HEK293 (cell line): Measurements from ENCODE around the gene PADI2.

Experiments used
- CTCF ChIA-PET: fragments of 350-600 bp; formaldehyde crosslinking; extraction: SDS; loops from one replicate; lab custom pipeline; 2021; ENCODE audit warnings: antibody characterized with exemption; lab: Yijun Ruan, JAX
- POLR2A ChIA-PET: fragments of 300-600 bp; formaldehyde crosslinking; extraction: SDS; loops from one replicate; lab custom pipeline; 2020; ENCODE audit warnings: antibody characterized with exemption, inconsistent platforms; lab: Yijun Ruan, JAX
- H3K27ac ChIP-seq: fragments of 200-500 bp; sonication (Bioruptor generic); 2 replicates; pipeline ENCODE4 v1.5.1; 2014; ENCODE audit warnings: low read depth, low read length, control low read depth, inconsistent platforms; ENCODE audit errors: extremely low read depth
- H3K36me3 ChIP-seq, 2 experiments: fragments of 200-500 bp in 1 of 2; sonication (Bioruptor generic) in 1 of 2; 1 replicate in 1 of 2; 2 replicates in 1 of 2; pipeline ENCODE4 v1.5.1; 2014 to 2017; ENCODE audit warnings: inconsistent platforms in 2 of 2, low read length in 2 of 2; ENCODE audit not compliant: control insufficient read depth in 2 of 2, insufficient read depth in 1 of 2
- H3K4me1 ChIP-seq: fragments of 200-500 bp; sonication (Bioruptor generic); 2 replicates; pipeline ENCODE4 v1.5.1; 2014; ENCODE audit warnings: mild to moderate bottlenecking, low read length, inconsistent platforms; ENCODE audit not compliant: control insufficient read depth, insufficient read depth
- H3K4me3 ChIP-seq: 2 replicates; pipeline ENCODE4 v1.5.1; 2011; ENCODE audit warnings: low read depth, mild to moderate bottlenecking, control low read depth, low read length, moderate library complexity
- H3K9me3 ChIP-seq: fragments of 200-500 bp; sonication (Bioruptor generic); 2 replicates; pipeline ENCODE4 v1.5.1; 2014; ENCODE audit warnings: low read depth, low read length, inconsistent platforms; ENCODE audit not compliant: control insufficient read depth, insufficient read depth
- KLF1 ChIP-seq: fragments of 450-650 bp; formaldehyde crosslinking; IDR thresholded peaks from 2 replicates; pipeline ENCODE4 v1.5.1; 2016; ENCODE audit warnings: missing biosample characterization, missing genetic modification characterization
- MEIS1 ChIP-seq: sonication (generic); formaldehyde crosslinking; IDR thresholded peaks from 2 replicates; pipeline ENCODE4 v1.8.1; 2022; ENCODE audit warnings: missing genetic modification reagents, mild to moderate bottlenecking, borderline replicate concordance
- PATZ1 ChIP-seq: fragments of 450-650 bp; formaldehyde crosslinking; IDR thresholded peaks from 2 replicates; pipeline ENCODE4 v1.5.1; 2016; ENCODE audit warnings: missing biosample characterization, missing genetic modification characterization
- REST ChIP-seq: fragments of 450-650 bp; formaldehyde crosslinking; IDR thresholded peaks from 2 replicates; pipeline ENCODE4 v1.5.1; 2016; ENCODE audit warnings: missing biosample characterization, missing genetic modification characterization
- TCF7L2 ChIP-seq: IDR thresholded peaks from 2 replicates; pipeline ENCODE4 v1.6.1; 2011; ENCODE audit warnings: low read depth, mild to moderate bottlenecking, inconsistent platforms, low read length, moderate library complexity, borderline replicate concordance
- ZBTB48 ChIP-seq: fragments of 450-650 bp; formaldehyde crosslinking; IDR thresholded peaks from 2 replicates; pipeline ENCODE4 v1.5.1; 2016; ENCODE audit warnings: missing biosample characterization, missing genetic modification characterization
- ZFP3 ChIP-seq: fragments of 450-650 bp; formaldehyde crosslinking; IDR thresholded peaks from 2 replicates; pipeline ENCODE4 v1.5.1; 2016; ENCODE audit warnings: low read depth, missing biosample characterization, missing genetic modification characterization
- ZNF121 ChIP-seq: fragments of 450-650 bp; formaldehyde crosslinking; IDR thresholded peaks from 2 replicates; pipeline ENCODE4 v1.5.1; 2016; ENCODE audit warnings: missing biosample characterization, missing genetic modification characterization
- ZNF133 ChIP-seq: fragments of 450-650 bp; formaldehyde crosslinking; IDR thresholded peaks from 2 replicates; pipeline ENCODE4 v1.5.1; 2016; ENCODE audit warnings: missing biosample characterization, missing genetic modification characterization
- ZNF18 ChIP-seq: fragments of 450-650 bp; formaldehyde crosslinking; IDR thresholded peaks from 2 replicates; pipeline ENCODE4 v1.5.1; 2016; ENCODE audit warnings: missing biosample characterization, missing genetic modification characterization
- ZNF354C ChIP-seq: fragments of 450-650 bp; formaldehyde crosslinking; IDR thresholded peaks from 2 replicates; pipeline ENCODE4 v1.5.1; 2016; ENCODE audit warnings: missing biosample characterization, missing genetic modification characterization, low read depth, borderline replicate concordance
- ZNF426 ChIP-seq: fragments of 450-650 bp; formaldehyde crosslinking; IDR thresholded peaks from 2 replicates; pipeline ENCODE4 v1.5.1; 2017; ENCODE audit warnings: missing biosample characterization, missing genetic modification characterization, mild to moderate bottlenecking, inconsistent platforms, moderate library complexity
- ZNF548 ChIP-seq: fragments of 450-650 bp; formaldehyde crosslinking; IDR thresholded peaks from 2 replicates; pipeline ENCODE4 v1.5.1; 2016; ENCODE audit warnings: missing biosample characterization, missing genetic modification characterization
- ZNF585B ChIP-seq: fragments of 450-650 bp; formaldehyde crosslinking; IDR thresholded peaks from 2 replicates; pipeline ENCODE4 v1.5.1; 2016; ENCODE audit warnings: missing biosample characterization, missing genetic modification characterization
- ZNF623 ChIP-seq: fragments of 450-650 bp; formaldehyde crosslinking; IDR thresholded peaks from 2 replicates; pipeline ENCODE4 v1.5.1; 2016; ENCODE audit warnings: missing biosample characterization, missing genetic modification characterization
- ZNF701 ChIP-seq: fragments of 450-650 bp; formaldehyde crosslinking; IDR thresholded peaks from 2 replicates; pipeline ENCODE4 v1.5.1; 2016; ENCODE audit warnings: missing biosample characterization, missing genetic modification characterization
- ZSCAN16 ChIP-seq: fragments of 450-650 bp; formaldehyde crosslinking; IDR thresholded peaks from 2 replicates; pipeline ENCODE4 v1.5.1; 2016; ENCODE audit warnings: missing biosample characterization, missing genetic modification characterization
- ZSCAN4 ChIP-seq: fragments of 450-650 bp; formaldehyde crosslinking; IDR thresholded peaks from 2 replicates; pipeline ENCODE4 v1.5.1; 2017; ENCODE audit warnings: missing biosample characterization, missing genetic modification characterization
- ZXDB ChIP-seq: fragments of 450-650 bp; formaldehyde crosslinking; IDR thresholded peaks from 2 replicates; pipeline ENCODE4 v1.5.1; 2016; ENCODE audit warnings: missing biosample characterization, missing genetic modification characterization

Gene PADI2

GRCh38 chr1:17052641-17053040, 66.6 kb downstream of the PADI2 start:
- CTCF ChIA-PET: interaction anchor here (0.6 to 0.7 kb wide), 3 partner anchors 155 to 377 kb away, joined by 3 to 4 read pairs (median 3); no protein-coding TSS in a partner anchor
- peak overlapping the region; percentile 73; the same call in 1 of the 2 replicates for H3K4me3 ChIP-seq
- no peaks in the 10 kb centered on the region for H3K9me3 ChIP-seq
- no peak overlapping the region for H3K27ac ChIP-seq
- POLR2A ChIA-PET: no interaction called here
- peaks cover 23 to 33% of the 10 kb centered on the region in 2 experiments; a peak in 2 of 3 replicates for H3K36me3 ChIP-seq
- H3K4me1 ChIP-seq: peaks cover 5% of the 10 kb centered on the region; the same call in 1 of the 2 replicates
- TF ChIP-seq ZNF548 (no peak), REST (tag by site-specific recombination) (no peak), ZSCAN16 (tag by site-specific recombination) (no peak), ZNF121 (no peak)

GRCh38 chr1:17052038-17052437, 67.2 kb downstream of the PADI2 start:
- ChIA-PET POLR2A (interaction anchor here (0.7 kb wide), 1 partner anchor 99 kb away, joined by 3 read pairs; no protein-coding TSS in a partner anchor), CTCF (interaction anchor here (0.7 kb wide), 1 partner anchor 284 kb away, joined by 3 read pairs; no protein-coding TSS in a partner anchor)
- no peak overlapping the region for H3K27ac ChIP-seq

More at GRCh38 chr1:17052038-17052437, 67.2 kb downstream of the PADI2 start:
- Histone ChIP-seq H3K9me3 (no peaks in the 10 kb centered on the region), H3K4me3 (no peak overlapping the region), H3K4me1 (peaks cover 5% of the 10 kb centered on the region; the same call in 1 of the 2 replicates), H3K36me3 (peaks cover 26 to 33% of the 10 kb centered on the region in 2 experiments; a peak in 2 of 3 replicates)
- no peak for TF ChIP-seq ZNF623 (tag by site-specific recombination)
- TF ChIP-seq ZNF426: no peak
- TF ChIP-seq ZFP3 (tag by site-specific recombination): no peak
- no peak for TF ChIP-seq ZNF18
- no peak for TF ChIP-seq MEIS1 (CRISPR knock-in tag)
- no peak for TF ChIP-seq ZBTB48 (tag by site-specific recombination)
- TF ChIP-seq ZSCAN4 (tag by site-specific recombination): no peak
- TF ChIP-seq KLF1 (tag by site-specific recombination): no peak
- TF ChIP-seq ZXDB (tag by site-specific recombination): no peak
- no peak for TF ChIP-seq TCF7L2
- TF ChIP-seq ZNF133 (tag by site-specific recombination): no peak
- TF ChIP-seq ZNF585B (tag by site-specific recombination): no peak
- TF ChIP-seq ZNF354C (tag by site-specific recombination): no peak
- TF ChIP-seq ZNF701 (tag by site-specific recombination): no peak
- no peak for TF ChIP-seq PATZ1 (tag by site-specific recombination)
